GM19351 (cell line): ENCODE measurements around the gene MPHOSPH6.
"Not testable (repeated sequence)": the region's sequence is repeated elsewhere in the genome, so short reads cannot be mapped to it uniquely, and the experiment has no call there.

Experiments used
- ATAC-seq: cut with Tn5 transposase; IDR thresholded peaks from one replicate; pipeline ENCODE4 v1.9.1; 2021; ENCODE audit warnings: mild to moderate bottlenecking, moderate library complexity; ENCODE audit not compliant: unreplicated experiment

Gene MPHOSPH6

GRCh38 chr16:82176204-82176603 is 6.2 kb upstream of the MPHOSPH6 start:
- no peak for ATAC-seq

GRCh38 chr16:82175627-82176026 is 5.6 kb upstream of the MPHOSPH6 start:
- ATAC-seq = no peak

- no peak for ATAC-seq
Measured at GRCh38 chr16:82167670-82168069, 2.4 kb downstream of the MPHOSPH6 start.

DNA sequence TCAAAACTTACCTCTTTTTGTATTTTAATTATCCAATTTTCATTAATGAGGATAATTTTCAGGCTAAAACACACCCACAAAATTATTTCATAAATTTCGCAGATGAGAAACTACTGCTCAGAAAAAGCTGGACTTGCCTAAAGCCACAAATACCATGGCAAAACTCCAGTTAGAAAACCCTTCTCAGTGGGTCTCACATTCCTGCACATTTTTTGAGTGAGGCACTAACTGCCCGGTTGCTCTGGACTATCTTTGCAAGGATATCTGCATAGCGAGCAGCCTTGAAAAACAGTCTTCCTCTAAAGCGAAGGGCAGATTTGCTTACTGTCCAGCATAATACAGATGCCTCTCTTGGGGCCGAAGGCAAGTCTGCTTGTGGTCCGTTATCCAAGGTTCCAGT is 9.8 kb downstream of the MPHOSPH6 start:
- no peak for ATAC-seq

GRCh38 chr16:82157836-82158235 is 12.2 kb downstream of the MPHOSPH6 start:
- ATAC-seq = no peak

DNA sequence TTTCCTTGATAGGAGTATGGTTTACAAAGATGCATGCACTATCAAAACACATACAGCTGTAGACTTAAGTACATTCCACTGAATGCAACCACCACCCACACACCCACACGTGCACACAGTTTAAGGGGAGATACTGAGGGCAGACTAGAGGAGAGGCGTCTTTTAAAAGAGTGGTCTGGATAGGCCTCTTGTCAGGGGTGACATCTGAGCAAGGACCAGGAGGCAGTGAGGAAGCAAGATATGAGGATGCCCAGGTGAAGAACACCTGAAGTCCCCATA is 12.6 kb downstream of the MPHOSPH6 start:
- ATAC-seq = no peak

- ATAC-seq = no peak
Measured at GRCh38 chr16:82156761-82157533, 13.1 kb downstream of the MPHOSPH6 start.

- ATAC-seq = no peak
Measured at GRCh38 chr16:82152641-82153112, 17.3 kb downstream of the MPHOSPH6 start.

- ATAC-seq = no peak
Measured at GRCh38 chr16:82152196-82152595, 17.8 kb downstream of the MPHOSPH6 start.

DNA sequence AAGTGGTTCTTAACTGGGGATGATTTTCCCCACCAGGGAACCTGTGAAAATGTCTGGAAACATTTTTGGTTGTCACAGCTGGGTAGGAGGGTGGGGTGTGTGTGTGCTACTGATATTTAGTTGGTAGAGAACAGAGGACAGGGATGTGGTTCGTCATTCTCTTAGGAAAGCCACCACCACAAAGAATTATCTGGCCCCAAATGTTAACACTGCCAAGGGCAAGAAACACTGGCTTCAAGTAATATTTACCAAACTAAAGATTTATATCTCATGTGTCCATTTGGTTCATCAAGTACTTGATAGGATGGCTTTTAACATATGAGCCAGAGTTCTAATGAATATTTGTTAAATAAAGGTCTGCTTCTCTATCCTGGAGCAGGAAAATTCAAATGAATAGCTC is 19.5 kb downstream of the MPHOSPH6 start:
- ATAC-seq = no peak

- ATAC-seq = no peak
Measured at GRCh38 chr16:82149536-82149935, 20.5 kb downstream of the MPHOSPH6 start.

DNA sequence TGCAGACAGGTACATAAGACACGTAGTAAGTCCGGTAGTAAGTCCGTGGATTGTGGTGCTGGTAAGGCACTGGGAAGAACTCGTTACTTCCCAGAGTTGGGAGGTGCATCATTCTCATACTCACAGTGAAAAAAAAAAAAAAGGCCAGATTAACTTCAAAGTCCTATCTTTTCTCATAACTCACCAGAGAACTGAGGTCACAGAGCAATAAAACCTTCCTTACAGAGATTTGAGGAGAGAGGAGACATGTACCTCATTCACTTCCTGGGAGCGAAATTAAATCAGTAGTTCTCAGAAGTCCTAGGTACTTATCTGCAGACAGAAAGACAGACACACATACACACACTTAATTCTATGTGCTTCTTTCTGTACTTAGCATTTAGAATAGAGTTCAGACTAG is 22.5 kb downstream of the MPHOSPH6 start:
- ATAC-seq = no peak

DNA sequence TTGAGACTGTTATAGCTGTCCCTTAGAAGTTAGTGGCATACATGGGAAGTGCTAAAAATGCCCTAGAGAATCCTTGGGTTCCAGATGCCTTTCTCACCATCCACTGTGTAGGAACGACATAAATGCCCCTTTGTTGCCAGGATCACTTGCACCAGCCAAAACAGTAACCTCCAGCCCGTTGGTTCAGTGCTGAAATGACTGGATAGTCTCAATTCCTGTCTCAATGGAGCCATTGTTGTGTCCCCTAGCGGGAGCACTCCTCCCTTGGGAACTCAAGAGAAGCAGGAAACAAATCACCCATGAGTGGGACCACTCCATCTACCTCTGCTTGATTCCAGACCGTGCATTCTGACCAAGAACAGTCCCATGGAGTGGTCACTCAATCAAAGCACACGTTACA is 23.1 kb downstream of the MPHOSPH6 start:
- no peak for ATAC-seq

GRCh38 chr16:82146556-82146955 is 23.5 kb downstream of the MPHOSPH6 start:
- no peak for ATAC-seq

DNA sequence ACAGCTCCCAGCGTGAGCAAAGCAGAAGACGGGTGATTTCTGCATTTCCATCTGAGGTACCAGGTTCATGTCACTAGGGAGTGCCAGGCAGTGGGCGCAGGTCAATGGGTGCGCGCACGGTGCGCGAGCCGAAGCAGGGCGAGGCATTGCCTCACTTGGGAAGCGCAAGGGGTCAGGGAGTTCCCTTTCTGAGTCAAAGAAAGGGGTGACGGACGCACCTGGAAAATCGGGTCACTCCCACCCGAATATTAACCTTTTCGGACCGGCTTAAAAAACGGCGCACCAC is 30.8 kb downstream of the MPHOSPH6 start:
- ATAC-seq = not testable (repeated sequence)

DNA sequence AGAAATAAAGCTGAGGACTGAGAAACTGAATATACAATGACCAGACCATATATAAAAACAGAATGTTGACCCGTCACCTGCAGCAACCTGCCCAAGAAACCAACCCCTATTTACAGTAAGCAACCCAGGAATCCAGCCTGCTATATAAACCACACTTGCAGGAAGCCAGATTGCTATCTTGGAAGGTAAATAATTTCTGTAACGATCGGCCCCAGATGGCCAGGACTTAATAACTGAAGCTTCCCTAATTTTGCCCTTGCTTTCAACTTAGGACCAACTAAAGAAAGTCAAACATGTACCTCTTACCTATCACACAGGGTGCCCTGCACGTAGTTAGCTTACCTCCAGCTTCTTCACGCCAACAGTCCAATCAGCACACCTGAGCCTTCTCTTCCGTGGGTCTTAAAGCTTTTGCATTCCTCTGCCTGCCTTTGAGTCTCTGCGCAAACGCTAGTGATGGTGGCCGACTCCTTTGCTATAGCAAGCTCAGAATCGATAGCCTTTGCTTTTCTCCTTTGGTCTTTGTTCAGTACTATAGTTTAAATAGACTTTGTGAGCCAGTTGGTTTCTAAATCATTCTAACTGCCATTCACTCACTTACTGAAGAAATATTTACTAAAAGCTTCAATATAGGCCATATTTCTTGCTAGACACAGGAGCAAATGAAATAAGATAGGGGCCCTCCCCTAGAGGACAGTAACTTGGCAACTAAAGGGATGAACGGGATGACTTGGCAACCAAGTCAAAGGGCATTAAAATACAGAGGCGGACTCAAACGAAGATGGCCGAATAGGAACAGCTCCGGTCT is 31.3 kb downstream of the MPHOSPH6 start:
- ATAC-seq = no peak

GRCh38 chr16:82137822-82138167 is 32.2 kb downstream of the MPHOSPH6 start:
- ATAC-seq = no peak

DNA sequence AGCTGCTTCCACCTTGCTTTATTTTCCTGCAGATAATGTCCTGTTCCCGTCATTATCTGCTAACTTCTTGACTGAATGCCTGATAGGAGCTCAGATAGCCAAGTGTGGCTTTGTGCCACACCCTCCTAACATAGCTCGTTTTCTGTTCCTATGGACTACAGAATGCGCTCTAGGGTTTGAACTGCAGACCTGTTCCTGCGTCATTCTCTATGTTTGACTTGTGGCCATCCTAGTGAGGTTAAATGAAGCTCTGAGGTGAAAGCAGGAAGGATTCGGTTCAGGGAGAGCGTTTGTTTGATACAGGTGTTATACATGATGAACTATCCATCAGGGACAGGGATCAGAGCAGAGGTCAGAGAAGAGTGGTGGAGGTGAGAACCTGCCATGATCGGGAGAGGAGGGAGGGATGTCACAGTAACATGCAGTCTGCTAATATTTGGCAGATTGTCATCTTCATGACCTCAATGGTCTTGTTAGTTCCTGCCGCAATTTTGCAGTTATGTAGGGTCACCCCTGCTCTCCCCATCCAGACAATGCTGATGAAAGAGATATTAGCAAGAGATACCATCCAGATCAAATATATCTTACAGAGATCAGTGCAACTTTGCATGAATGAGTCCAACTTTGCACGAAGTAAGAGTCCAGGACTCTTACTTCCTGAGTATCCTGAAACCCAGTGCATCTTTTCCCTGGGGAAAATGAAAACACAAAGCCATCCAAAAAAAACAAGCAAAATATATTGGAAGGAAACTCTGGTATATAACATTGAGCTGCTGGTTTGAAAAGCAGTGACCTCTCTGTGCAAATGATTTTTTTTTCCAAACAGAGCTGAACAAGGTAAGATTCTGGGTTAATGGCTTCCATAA is 32.8 kb downstream of the MPHOSPH6 start:
- ATAC-seq = no peak

DNA sequence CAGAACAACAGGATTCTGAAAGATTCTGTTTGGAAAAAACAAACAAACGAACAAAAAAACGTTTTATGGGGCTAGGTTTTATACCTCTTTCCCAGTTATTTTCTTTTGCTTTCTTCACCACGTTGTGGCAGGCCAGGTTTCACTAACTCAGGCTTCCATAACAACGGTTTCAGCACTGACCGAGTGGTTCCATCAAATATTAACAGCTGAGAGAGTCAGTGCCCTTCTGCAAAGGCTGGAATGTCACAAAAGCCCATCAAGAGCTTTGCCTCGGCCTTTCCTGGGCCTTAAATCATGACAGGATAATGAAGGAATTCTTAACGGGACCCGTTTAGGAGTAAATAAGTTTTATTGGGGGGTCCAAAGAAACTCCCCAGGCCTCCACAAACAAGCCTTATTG is 34.2 kb downstream of the MPHOSPH6 start:
- ATAC-seq = no peak

DNA sequence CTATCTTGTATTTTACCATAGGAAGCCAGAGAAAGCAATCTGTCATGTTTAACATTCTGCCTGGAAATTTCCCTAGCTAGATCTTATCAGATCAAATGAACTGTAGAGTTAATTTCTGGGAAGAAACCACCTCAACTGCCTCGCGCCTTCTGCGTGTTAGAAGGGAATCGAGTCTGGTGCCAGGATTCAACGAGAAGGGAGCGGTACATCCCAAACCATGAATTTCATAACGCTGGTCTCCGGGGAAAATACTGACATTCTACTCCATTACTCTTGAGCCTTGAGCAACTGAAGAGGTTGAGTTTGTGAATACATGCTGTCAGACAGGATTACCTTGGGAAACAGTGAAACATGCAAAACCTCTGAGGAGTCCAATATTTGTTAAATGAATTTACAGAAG is 35.2 kb downstream of the MPHOSPH6 start:
- ATAC-seq = no peak

DNA sequence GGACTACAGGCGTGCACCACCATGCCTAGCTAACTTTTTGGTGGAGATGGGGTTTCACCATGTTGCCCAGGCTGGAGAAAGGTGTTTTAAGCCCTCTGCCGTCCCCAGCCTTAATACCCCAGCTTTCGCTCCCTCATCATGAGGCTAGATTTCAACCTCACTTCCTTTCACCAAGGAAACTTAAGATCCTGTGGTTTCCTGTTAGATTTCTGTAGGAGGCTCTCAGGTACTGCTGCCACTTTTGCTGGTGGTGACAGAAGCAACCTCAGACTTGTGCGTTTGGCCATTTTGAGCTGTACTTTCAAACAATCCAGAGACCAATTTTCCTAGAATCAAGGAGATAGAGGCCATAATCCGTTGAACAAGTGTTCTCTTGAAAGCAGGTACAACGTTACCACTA is 36.2 kb downstream of the MPHOSPH6 start:
- ATAC-seq = no peak

DNA sequence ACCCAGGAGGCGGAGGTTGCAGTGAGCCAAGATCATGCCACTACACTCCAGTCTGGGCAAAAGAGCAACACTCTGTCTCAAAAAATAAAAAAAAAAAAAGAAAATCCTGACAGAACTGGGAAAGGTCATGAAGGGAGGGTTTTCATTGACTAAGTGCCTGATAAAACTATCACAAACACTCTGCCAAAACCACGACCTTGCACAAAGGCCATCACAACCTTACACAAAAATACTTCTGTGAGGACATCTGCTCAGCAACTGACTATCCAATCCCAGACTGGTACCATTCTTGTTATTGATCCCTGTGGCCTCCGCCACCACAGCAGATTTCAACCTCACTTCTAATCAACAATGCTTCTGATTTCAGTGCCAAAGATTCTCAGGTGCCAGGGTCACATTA is 40.1 kb downstream of the MPHOSPH6 start:
- ATAC-seq = no peak
